ENCODE results near the gene BHMT. TPM values are rescaled to one million over a fixed set of nuclear protein-coding genes. Genes with fewer than 3 reads are reported as not detected.

The BHMT gene
- total RNA-seq, 2 experiments from 2014 or later: not detected

GRCh38 chr5:79075646-79076426 is 35.8 kb upstream of the BHMT start:
- Histone ChIP-seq H3K4me2 (ENCODE audit: low read length) (no peak overlapping the region), H3K4me1 (ENCODE audit: insufficient read depth, low read length, poor library complexity, severe bottlenecking) (no peaks in the 10 kb centered on the region), H3K9me3 (ENCODE audit: low read length) (no peaks in the 10 kb centered on the region), H3K27ac (ENCODE audit: low read depth, low read length, poor library complexity, severe bottlenecking) (no peak overlapping the region), H4K20me1 (ENCODE audit: insufficient read depth, low read length) (no peaks in the 10 kb centered on the region), H3K4me3 (ENCODE audit: low read depth, low read length, poor library complexity, severe bottlenecking) (no peak overlapping the region), H2AFZ (ENCODE audit: low read length) (no peak overlapping the region), H3K9me2 (ENCODE audit: insufficient read depth, low read length) (no peaks in the 10 kb centered on the region), H3K79me2 (ENCODE audit: insufficient read depth, low read depth, low read length) (no peaks in the 10 kb centered on the region), H3K36me3 (ENCODE audit: insufficient read depth, low read length) (no peaks in the 10 kb centered on the region)
- BruUV-seq (replicated peaks): no TSS peak
- POLR2A ChIA-PET: interaction anchor here (0.9 kb wide), 1 partner anchor 92 kb away, joined by 3 read pairs; no protein-coding TSS in a partner anchor
- DNase-seq (ENCODE audit: low spot score): no peak
- CTCF ChIA-PET (ENCODE audit: unreplicated experiment): no interaction called here
- TF ChIP-seq CTCF (conservative IDR thresholded peaks at IDR 0.05; ENCODE audit: low read length): 0 out of 2 replicates have a peak, but pooled peaks have one; percentile 10
- no peak for TF ChIP-seq EZH2phosphoT487 (IDR thresholded peaks at IDR 0.05; ENCODE audit: borderline replicate concordance, low read depth, low read length)
- intact Hi-C loops (cut with micrococcal nuclease; ENCODE audit: unreplicated experiment): no loop called here

- BruUV-seq (replicated peaks): no TSS peak
- Histone ChIP-seq H2AFZ (ENCODE audit: low read length) (no peak overlapping the region), H3K4me1 (ENCODE audit: insufficient read depth, low read length, poor library complexity, severe bottlenecking) (no peaks in the 10 kb centered on the region), H3K4me2 (ENCODE audit: low read length) (no peak overlapping the region), H4K20me1 (ENCODE audit: insufficient read depth, low read length) (no peaks in the 10 kb centered on the region), H3K36me3 (ENCODE audit: insufficient read depth, low read length) (no peaks in the 10 kb centered on the region), H3K4me3 (ENCODE audit: low read depth, low read length, poor library complexity, severe bottlenecking) (no peak overlapping the region), H3K9me3 (ENCODE audit: low read length) (no peaks in the 10 kb centered on the region), H3K79me2 (ENCODE audit: insufficient read depth, low read depth, low read length) (no peaks in the 10 kb centered on the region), H3K27ac (ENCODE audit: low read depth, low read length, poor library complexity, severe bottlenecking) (no peak overlapping the region), H3K9me2 (ENCODE audit: insufficient read depth, low read length) (no peaks in the 10 kb centered on the region)
- POLR2A ChIA-PET: interaction anchor here (0.6 to 1.3 kb wide), 4 partner anchors 10 to 1206 kb away, joined by 3 to 8 read pairs (median 3); no protein-coding TSS in a partner anchor
- DNase-seq (ENCODE audit: low spot score): no peak
- TF ChIP-seq CTCF (conservative IDR thresholded peaks at IDR 0.05; ENCODE audit: low read length) (no peak), EZH2phosphoT487 (IDR thresholded peaks at IDR 0.05; ENCODE audit: borderline replicate concordance, low read depth, low read length) (no peak)
- intact Hi-C loops (cut with micrococcal nuclease; ENCODE audit: unreplicated experiment): no loop called here
- CTCF ChIA-PET (ENCODE audit: unreplicated experiment): no interaction called here
Measured at GRCh38 chr5:79076819-79077218, 34.8 kb upstream of the BHMT start.
